Endodermal cell (in vitro differentiated cells): ENCODE data around the gene HCRTR1. TPM values are rescaled to one million over a fixed set of nuclear protein-coding genes. Genes with fewer than 3 reads are reported as not detected.

Experiments used
- DNase-seq: peaks from one replicate; pipeline ENCODE4 v3.0.0-alpha.2; 2017
- H3K27ac ChIP-seq: 2 replicates; pipeline ENCODE4 v1.5.1; 2013; ENCODE audit warnings: mild to moderate bottlenecking, low read depth, low read length, moderate library complexity
- H3K27me3 ChIP-seq: 2 replicates; pipeline ENCODE4 v1.6.1; 2013; ENCODE audit warnings: mild to moderate bottlenecking, low read length, moderate library complexity; ENCODE audit not compliant: insufficient read depth, control insufficient read depth, poor library complexity, severe bottlenecking
- H3K36me3 ChIP-seq: 2 replicates; pipeline ENCODE4 v1.7.0; 2013; ENCODE audit warnings: mild to moderate bottlenecking, low read length, moderate library complexity; ENCODE audit not compliant: control insufficient read depth, insufficient read depth
- H3K4me1 ChIP-seq: one replicate; pipeline ENCODE4 v1.7.0; 2013; ENCODE audit warnings: low read length; ENCODE audit not compliant: control insufficient read depth, insufficient read depth
- H3K4me3 ChIP-seq: 2 replicates; pipeline ENCODE4 v1.5.1; 2013; ENCODE audit warnings: mild to moderate bottlenecking, low read length, moderate library complexity
- H3K9ac ChIP-seq: 2 replicates; pipeline ENCODE4 v1.6.1; 2013; ENCODE audit warnings: mild to moderate bottlenecking, low read length, moderate library complexity; ENCODE audit not compliant: poor library complexity, severe bottlenecking; ENCODE audit errors: extremely low read depth
- H3K9me3 ChIP-seq: 2 replicates; pipeline ENCODE4 v1.6.1; 2013; ENCODE audit warnings: mild to moderate bottlenecking, low read length, moderate library complexity; ENCODE audit not compliant: control insufficient read depth
- H3K27ac Mint-ChIP-seq: 2 replicates; pipeline ENCODE4 v1.8.0; 2020; ENCODE audit warnings: mixed read lengths
- H3K27me3 Mint-ChIP-seq: 2 replicates; pipeline ENCODE4 v1.8.0; 2021; ENCODE audit warnings: mild to moderate bottlenecking, mixed read lengths; ENCODE audit not compliant: insufficient read depth
- H3K36me3 Mint-ChIP-seq: 2 replicates; pipeline ENCODE4 v1.8.0; 2020; ENCODE audit warnings: low read depth, mixed read lengths
- H3K4me1 Mint-ChIP-seq: 2 replicates; pipeline ENCODE4 v1.8.0; 2020; ENCODE audit warnings: mixed read lengths
- H3K4me3 Mint-ChIP-seq: 2 replicates; pipeline ENCODE4 v1.8.0; 2020; ENCODE audit warnings: mild to moderate bottlenecking, moderate library complexity, mixed read lengths
- H3K9me3 Mint-ChIP-seq: 2 replicates; pipeline ENCODE4 v1.8.0; 2020; ENCODE audit warnings: mild to moderate bottlenecking, mixed read lengths
- WGBS, 2 experiments: methylation state at CpG; one replicate each; pipeline versions ENCODE4 v1.1.5 to v1.1.7; 2013; ENCODE audit warnings: missing lambda C conversion rate in 2 of 2, mixed read lengths in 1 of 2; ENCODE audit not compliant: insufficient coverage in 1 of 2, insufficient read length in 1 of 2; 5-methylcytosine and 5-hydroxymethylcytosine counted together
- total RNA-seq, 2 donors: library from RNA; stranded (reverse); fragmentation: NEBNext Ultra II Directional in 1 of 2; extraction: Animal tissue kit (Norgen Biotek cat#: 25700) in 1 of 2; gene quantifications; 2 replicates in 1 of 2; 3 replicates in 1 of 2; pipeline ENCODE4 v1.2.1, GENCODE V29; 2021
- TF ChIP-seq, protein P1 (sequence below): fragments of 200-600 bp; sonication (generic); conservative IDR thresholded peaks from 2 replicates; pipeline ENCODE4 v1.5.0; 2021; ENCODE audit warnings: antibody characterized with exemption, mild to moderate bottlenecking

The HCRTR1 gene
- total RNA-seq, 2 donors from 2014 or later = not detected

DNA sequence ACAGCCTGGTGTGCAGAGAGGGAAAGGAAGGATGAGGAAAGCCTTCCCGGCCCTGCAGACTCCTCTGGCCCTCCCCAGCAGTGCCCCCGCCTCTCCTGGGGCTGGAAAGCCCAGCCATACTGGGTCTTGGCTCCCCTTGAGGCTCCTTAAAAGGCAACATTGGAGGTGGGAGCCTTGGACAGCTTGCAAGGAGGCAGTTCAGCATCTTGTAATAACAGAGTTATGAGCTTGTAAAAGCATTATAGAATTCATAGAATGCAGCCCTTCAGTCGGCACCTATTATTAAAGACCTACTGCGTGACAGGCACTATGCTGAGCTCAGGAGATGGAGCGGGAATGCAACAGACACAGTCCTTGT is 37.0 kb upstream of the HCRTR1 start:
- Histone ChIP-seq H3K9me3 (no peaks in the 10 kb centered on the region), H3K4me3 (no peak overlapping the region), H3K27ac (no peak overlapping the region), H3K27me3 (no peaks in the 10 kb centered on the region), H3K36me3 (no peaks in the 10 kb centered on the region), H3K9ac (no peak overlapping the region), H3K4me1 (no peaks in the 10 kb centered on the region)
- WGBS, 2 experiments = 80 to 90% methylated on average over 5 of the region's 5 CpGs
- TF ChIP-seq, protein P1, sequence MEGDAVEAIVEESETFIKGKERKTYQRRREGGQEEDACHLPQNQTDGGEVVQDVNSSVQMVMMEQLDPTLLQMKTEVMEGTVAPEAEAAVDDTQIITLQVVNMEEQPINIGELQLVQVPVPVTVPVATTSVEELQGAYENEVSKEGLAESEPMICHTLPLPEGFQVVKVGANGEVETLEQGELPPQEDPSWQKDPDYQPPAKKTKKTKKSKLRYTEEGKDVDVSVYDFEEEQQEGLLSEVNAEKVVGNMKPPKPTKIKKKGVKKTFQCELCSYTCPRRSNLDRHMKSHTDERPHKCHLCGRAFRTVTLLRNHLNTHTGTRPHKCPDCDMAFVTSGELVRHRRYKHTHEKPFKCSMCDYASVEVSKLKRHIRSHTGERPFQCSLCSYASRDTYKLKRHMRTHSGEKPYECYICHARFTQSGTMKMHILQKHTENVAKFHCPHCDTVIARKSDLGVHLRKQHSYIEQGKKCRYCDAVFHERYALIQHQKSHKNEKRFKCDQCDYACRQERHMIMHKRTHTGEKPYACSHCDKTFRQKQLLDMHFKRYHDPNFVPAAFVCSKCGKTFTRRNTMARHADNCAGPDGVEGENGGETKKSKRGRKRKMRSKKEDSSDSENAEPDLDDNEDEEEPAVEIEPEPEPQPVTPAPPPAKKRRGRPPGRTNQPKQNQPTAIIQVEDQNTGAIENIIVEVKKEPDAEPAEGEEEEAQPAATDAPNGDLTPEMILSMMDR = no peak
- H3K4me1 Mint-ChIP-seq = peaks cover 17% of the 10 kb centered on the region
- H3K9me3 Mint-ChIP-seq = no peaks in the 10 kb centered on the region
- H3K36me3 Mint-ChIP-seq = no peaks in the 10 kb centered on the region
- H3K4me3 Mint-ChIP-seq = no peak overlapping the region
- peaks cover 6% of the 10 kb centered on the region for H3K27me3 Mint-ChIP-seq
- DNase-seq = peak; percentile 39
- H3K27ac Mint-ChIP-seq = no peak overlapping the region

DNA sequence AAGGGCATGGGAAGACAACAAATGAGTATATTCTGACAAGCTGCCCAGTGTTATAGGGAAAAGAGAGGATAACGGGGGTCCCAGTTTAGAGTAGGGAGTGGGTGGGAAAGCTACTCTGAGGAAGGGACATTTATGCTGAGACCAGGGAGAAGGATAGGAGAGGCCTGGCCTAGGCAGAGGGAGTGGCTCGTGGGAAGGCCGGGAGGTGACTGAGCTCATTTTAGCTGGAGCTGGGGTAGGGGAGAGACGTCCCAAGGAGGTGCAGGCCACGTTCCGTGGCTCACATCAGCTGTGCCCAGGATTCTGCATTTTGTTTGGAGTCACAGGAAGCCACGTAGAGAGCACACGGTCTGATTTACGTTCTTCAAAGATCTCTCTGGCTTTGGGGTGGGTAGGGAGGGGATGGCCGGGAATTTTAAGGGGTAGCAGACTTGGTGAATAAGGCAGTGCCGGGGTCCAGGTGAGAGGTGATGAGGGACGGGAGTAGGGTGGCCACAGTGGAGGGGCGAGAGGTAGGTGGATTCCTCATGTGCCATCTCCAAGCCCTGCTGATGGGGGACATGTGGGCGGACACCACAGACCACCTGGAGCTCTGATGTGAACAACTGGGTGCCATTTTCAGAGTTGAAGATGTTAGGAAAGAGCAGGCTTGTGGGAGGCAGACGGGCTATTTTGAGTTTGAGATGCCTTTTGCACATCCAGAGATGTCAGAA is 36.4 kb upstream of the HCRTR1 start:
- Mint-ChIP-seq H3K4me3 (no peak overlapping the region), H3K27me3 (peaks cover 8% of the 10 kb centered on the region), H3K9me3 (no peaks in the 10 kb centered on the region), H3K36me3 (no peaks in the 10 kb centered on the region), H3K4me1 (peaks cover 11% of the 10 kb centered on the region), H3K27ac (no peak overlapping the region)
- H3K4me3 ChIP-seq = no peak overlapping the region
- no peaks in the 10 kb centered on the region for H3K36me3 ChIP-seq
- WGBS, 2 experiments = 89 to 91% methylated on average over 10 to 15 of the region's 15 CpGs
- H3K4me1 ChIP-seq = no peaks in the 10 kb centered on the region
- H3K27me3 ChIP-seq = no peaks in the 10 kb centered on the region
- no peak overlapping the region for H3K27ac ChIP-seq
- DNase-seq = peak; percentile 41
- no peaks in the 10 kb centered on the region for H3K9me3 ChIP-seq
- H3K9ac ChIP-seq = no peak overlapping the region
- TF ChIP-seq, protein P1 = no peak

DNA sequence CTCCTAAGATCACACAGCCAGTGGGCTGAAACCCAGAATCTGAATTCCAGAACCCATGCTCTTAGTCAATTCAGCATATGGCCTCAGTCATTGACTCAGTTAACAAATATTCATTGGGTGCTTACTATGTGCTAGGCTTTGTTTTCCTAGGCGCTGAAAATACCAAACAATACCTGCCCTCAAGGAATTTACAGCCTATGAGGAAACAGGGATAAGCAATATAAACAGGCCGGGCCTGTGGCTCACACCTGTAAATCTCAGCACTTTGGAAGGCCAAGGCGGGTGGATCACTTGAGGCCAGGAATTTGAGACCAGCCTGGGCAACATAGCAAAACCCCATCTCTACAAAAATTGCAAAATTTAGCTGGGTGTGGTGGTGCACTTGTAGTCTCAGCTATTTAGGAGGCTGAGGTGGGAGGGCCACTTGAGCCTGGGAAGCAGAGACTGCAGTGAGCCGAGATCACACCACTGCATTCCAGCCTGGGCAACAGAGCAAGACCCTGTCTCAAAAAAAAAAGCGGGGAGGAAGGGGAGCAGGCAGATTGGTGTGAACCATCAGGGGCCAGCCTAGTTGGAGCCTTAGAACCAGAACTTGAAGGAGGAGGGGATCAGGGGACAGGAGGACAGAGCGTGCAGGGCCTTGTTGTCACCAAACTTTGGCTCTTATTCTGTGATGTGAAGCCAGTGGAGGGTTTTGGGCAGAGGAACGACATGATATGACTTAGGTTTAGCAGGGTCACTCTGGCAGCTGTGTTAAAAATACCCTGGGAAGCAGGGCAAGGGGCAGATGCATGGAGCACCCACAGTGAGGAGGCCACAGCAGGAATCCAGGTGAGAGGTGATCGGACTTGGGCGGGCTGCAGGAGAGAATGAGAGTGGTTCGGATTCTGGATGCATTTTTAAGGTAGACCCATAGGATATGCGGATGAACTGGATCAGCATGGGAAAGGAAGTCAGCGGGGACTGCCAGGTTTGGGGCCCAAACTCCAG is 35.4 kb upstream of the HCRTR1 start:
- TF ChIP-seq, protein P1 = no peak
- peak; percentile 40 for DNase-seq
- no peaks in the 10 kb centered on the region for H3K36me3 Mint-ChIP-seq
- peaks cover 6% of the 10 kb centered on the region for H3K4me1 Mint-ChIP-seq
- no peak overlapping the region for H3K27ac ChIP-seq
- H3K27me3 Mint-ChIP-seq = peaks cover 9% of the 10 kb centered on the region
- H3K9me3 Mint-ChIP-seq = no peaks in the 10 kb centered on the region
- H3K36me3 ChIP-seq = no peaks in the 10 kb centered on the region
- no peak overlapping the region for H3K4me3 Mint-ChIP-seq
- no peak overlapping the region for H3K4me3 ChIP-seq
- H3K27ac Mint-ChIP-seq = no peak overlapping the region
- WGBS, 2 experiments = 75 to 80% methylated on average over 7 to 12 of the region's 12 CpGs
- no peaks in the 10 kb centered on the region for H3K4me1 ChIP-seq
- no peaks in the 10 kb centered on the region for H3K27me3 ChIP-seq
- no peaks in the 10 kb centered on the region for H3K9me3 ChIP-seq
- H3K9ac ChIP-seq = no peak overlapping the region
